Duodenal mucosa (tissue), 2 donors: ENCODE data around the gene NKAIN4.
"Not testable (repeated sequence)": the region's sequence is repeated elsewhere in the genome, so short reads cannot be mapped to it uniquely, and the experiment has no call there.

ENCODE experiments used
- H3K27ac ChIP-seq: one replicate; pipeline ENCODE4 v1.7.0; 2013; ENCODE audit warnings: low read depth, low read length
- H3K27me3 ChIP-seq, 2 donors: one replicate each; pipeline ENCODE4 v1.7.0; 2013; ENCODE audit warnings: low read length in 2 of 2, control low read depth in 1 of 2; ENCODE audit not compliant: insufficient read depth in 2 of 2, control insufficient read depth in 1 of 2
- H3K36me3 ChIP-seq, 2 donors: one replicate each; pipeline ENCODE4 v1.7.0; 2013; ENCODE audit warnings: low read length in 2 of 2, control low read depth in 1 of 2; ENCODE audit not compliant: insufficient read depth in 2 of 2, control insufficient read depth in 1 of 2
- H3K4me1 ChIP-seq, 2 donors: one replicate each; pipeline ENCODE4 v1.7.0; 2013; ENCODE audit warnings: low read length in 2 of 2, control low read depth in 1 of 2; ENCODE audit not compliant: insufficient read depth in 2 of 2, control insufficient read depth in 1 of 2
- H3K4me3 ChIP-seq, 2 donors: one replicate each; pipeline ENCODE4 v1.7.0; 2013; ENCODE audit warnings: low read length in 2 of 2, low read depth in 1 of 2
- H3K9ac ChIP-seq, 2 donors: one replicate each; pipeline ENCODE4 v1.7.0; 2013; ENCODE audit warnings: low read length in 2 of 2, low read depth in 1 of 2
- H3K9me3 ChIP-seq, 2 donors: one replicate each; pipeline ENCODE4 v1.7.0; 2013; ENCODE audit warnings: low read length in 2 of 2, control low read depth in 1 of 2; ENCODE audit not compliant: control insufficient read depth in 1 of 2

Gene NKAIN4

GRCh38 chr20:63228806-63229205, 25.5 kb downstream of the NKAIN4 start:
- no peaks in the 10 kb centered on the region for H3K9me3 ChIP-seq
- no peaks in the 10 kb centered on the region for H3K36me3 ChIP-seq
- no peak overlapping the region for H3K9ac ChIP-seq
- H3K27ac ChIP-seq: no peak overlapping the region
- H3K27me3 ChIP-seq: peaks cover 8 to 14% of the 10 kb centered on the region in 2 donors
- peaks cover 0 to 7% of the 10 kb centered on the region in 2 donors for H3K4me1 ChIP-seq
- no peak overlapping the region for H3K4me3 ChIP-seq

GRCh38 chr20:63227260-63227659, 27.0 kb downstream of the NKAIN4 start:
- H3K9me3 ChIP-seq: no peaks in the 10 kb centered on the region
- H3K9ac ChIP-seq: no peak overlapping the region
- peaks cover 14 to 19% of the 10 kb centered on the region in 2 donors for H3K27me3 ChIP-seq
- H3K4me3 ChIP-seq: no peak overlapping the region
- H3K4me1 ChIP-seq: peaks cover 0 to 1% of the 10 kb centered on the region in 2 donors
- H3K27ac ChIP-seq: no peak overlapping the region
- H3K36me3 ChIP-seq: no peaks in the 10 kb centered on the region

- peaks cover 14 to 16% of the 10 kb centered on the region in 2 donors for H3K27me3 ChIP-seq
- H3K9ac ChIP-seq: no peak overlapping the region
- H3K27ac ChIP-seq: no peak overlapping the region
- H3K9me3 ChIP-seq: no peaks in the 10 kb centered on the region
- no peak overlapping the region for H3K4me3 ChIP-seq
- no peaks in the 10 kb centered on the region for H3K36me3 ChIP-seq
- H3K4me1 ChIP-seq: no peaks in the 10 kb centered on the region
Observed at GRCh38 chr20:63226042-63226943, 28.0 kb downstream of the NKAIN4 start.

- H3K9me3 ChIP-seq: no peaks in the 10 kb centered on the region
- no peak overlapping the region for H3K9ac ChIP-seq
- no peak overlapping the region for H3K4me3 ChIP-seq
- H3K36me3 ChIP-seq: no peaks in the 10 kb centered on the region
- H3K27me3 ChIP-seq: peaks cover 7 to 11% of the 10 kb centered on the region in 2 donors
- H3K4me1 ChIP-seq: no peaks in the 10 kb centered on the region
- no peak overlapping the region for H3K27ac ChIP-seq
Observed at GRCh38 chr20:63225082-63225454, 29.2 kb downstream of the NKAIN4 start.

- no peak overlapping the region for H3K27ac ChIP-seq
- no peaks in the 10 kb centered on the region for H3K4me1 ChIP-seq
- no peak overlapping the region for H3K4me3 ChIP-seq
- H3K9ac ChIP-seq: no peak overlapping the region
- peaks cover 7 to 11% of the 10 kb centered on the region in 2 donors for H3K27me3 ChIP-seq
- H3K36me3 ChIP-seq: no peaks in the 10 kb centered on the region
- no peaks in the 10 kb centered on the region for H3K9me3 ChIP-seq
Observed at GRCh38 chr20:63224412-63225081, 29.7 kb downstream of the NKAIN4 start.

- Histone ChIP-seq H3K36me3 (no peaks in the 10 kb centered on the region), H3K4me3 (no peak overlapping the region), H3K9ac (no peak overlapping the region), H3K27me3 (peaks cover 5 to 6% of the 10 kb centered on the region in 2 donors), H3K27ac (no peak overlapping the region), H3K4me1 (no peaks in the 10 kb centered on the region), H3K9me3 (no peaks in the 10 kb centered on the region)
Observed at GRCh38 chr20:63223826-63224207, 30.4 kb downstream of the NKAIN4 start.

- H3K9me3 ChIP-seq: no peaks in the 10 kb centered on the region
- H3K4me3 ChIP-seq: no peak overlapping the region
- H3K27ac ChIP-seq: no peak overlapping the region
- no peak overlapping the region for H3K9ac ChIP-seq
- no peaks in the 10 kb centered on the region for H3K4me1 ChIP-seq
- H3K27me3 ChIP-seq: peaks cover 5 to 6% of the 10 kb centered on the region in 2 donors
- no peaks in the 10 kb centered on the region for H3K36me3 ChIP-seq
Observed at GRCh38 chr20:63223121-63223825, 31.0 kb downstream of the NKAIN4 start.

GRCh38 chr20:63222541-63222940, 31.7 kb downstream of the NKAIN4 start:
- Histone ChIP-seq H3K9ac (no peak overlapping the region), H3K36me3 (no peaks in the 10 kb centered on the region), H3K9me3 (no peaks in the 10 kb centered on the region)

GRCh38 chr20:63221400-63222053, 32.7 kb downstream of the NKAIN4 start:
- not testable (repeated sequence) for H3K9ac ChIP-seq, H3K27me3 ChIP-seq, H3K27ac ChIP-seq, H3K36me3 ChIP-seq, H3K4me3 ChIP-seq, H3K9me3 ChIP-seq, H3K4me1 ChIP-seq

More at GRCh38 chr20:63222541-63222940, 31.7 kb downstream of the NKAIN4 start:
- no peak overlapping the region for H3K4me3 ChIP-seq
- H3K27me3 ChIP-seq: peaks cover 5 to 6% of the 10 kb centered on the region in 2 donors
- no peak overlapping the region for H3K27ac ChIP-seq
- no peaks in the 10 kb centered on the region for H3K4me1 ChIP-seq
